Loucy (cell line): Measurements from ENCODE around the gene KRTAP4-1.

ENCODE experiments used
- H2AFZ ChIP-seq: fragments of 200-600 bp; sonication (generic); 2 replicates; pipeline ENCODE4 v1.6.0; 2016; ENCODE audit warnings: antibody characterized with exemption, mild to moderate bottlenecking, low read length, moderate library complexity
- H3F3A ChIP-seq: fragments of 200-600 bp; 2 replicates; pipeline ENCODE4 v1.6.0; 2016; ENCODE audit warnings: antibody characterized with exemption, low read depth, mild to moderate bottlenecking
- H3K27me3 ChIP-seq: fragments of 200-600 bp; sonication (generic); 2 replicates; pipeline ENCODE4 v1.6.1; 2014; ENCODE audit warnings: low read length, mild to moderate bottlenecking; ENCODE audit not compliant: insufficient read depth, poor library complexity, severe bottlenecking
- H3K36me3 ChIP-seq: fragments of 200-600 bp; sonication (generic); 2 replicates; pipeline ENCODE4 v1.6.1; 2016; ENCODE audit warnings: low read length; ENCODE audit not compliant: insufficient read depth
- H3K4me1 ChIP-seq: fragments of 200-600 bp; sonication (generic); 2 replicates; pipeline ENCODE4 v1.5.1; 2014; ENCODE audit warnings: low read length, mild to moderate bottlenecking; ENCODE audit not compliant: insufficient read depth, poor library complexity, severe bottlenecking
- H3K4me2 ChIP-seq: fragments of 200-600 bp; sonication (generic); 2 replicates; pipeline ENCODE4 v1.6.0; 2014; ENCODE audit warnings: antibody characterized with exemption, low read length, low read depth, mild to moderate bottlenecking; ENCODE audit not compliant: poor library complexity, severe bottlenecking
- H3K4me3 ChIP-seq: fragments of 200-600 bp; sonication (generic); 2 replicates; pipeline ENCODE4 v1.5.1; 2014; ENCODE audit warnings: low read length, mild to moderate bottlenecking, mixed read lengths; ENCODE audit not compliant: poor library complexity, severe bottlenecking
- H3K79me2 ChIP-seq: fragments of 200-600 bp; sonication (generic); 2 replicates; pipeline ENCODE4 v1.6.1; 2014; ENCODE audit warnings: low read length; ENCODE audit not compliant: insufficient read depth
- H3K9ac ChIP-seq: fragments of 200-600 bp; sonication (generic); 2 replicates; pipeline ENCODE4 v1.6.0; 2014; ENCODE audit warnings: mild to moderate bottlenecking, low read depth, low read length, moderate library complexity; ENCODE audit not compliant: poor library complexity, severe bottlenecking
- H3K9me2 ChIP-seq: fragments of 200-600 bp; sonication (generic); replicated peaks from 2 replicates; pipeline ENCODE4 v1.6.1; 2016; ENCODE audit warnings: low read depth, low read length, mixed read lengths
- H3K9me3 ChIP-seq: fragments of 200-600 bp; sonication (generic); 2 replicates; pipeline ENCODE4 v1.6.1; 2014; ENCODE audit warnings: mild to moderate bottlenecking, antibody characterized with exemption, low read length, low read depth; ENCODE audit not compliant: insufficient read depth
- H4K20me1 ChIP-seq: fragments of 200-600 bp; sonication (generic); 2 replicates; pipeline ENCODE4 v1.6.0; 2014; ENCODE audit warnings: antibody characterized with exemption, low read length, mild to moderate bottlenecking; ENCODE audit not compliant: insufficient read depth, poor library complexity, severe bottlenecking
- CTCF ChIP-seq: fragments of 200-600 bp; sonication (generic); conservative IDR thresholded peaks from 2 replicates; pipeline ENCODE4 v1.5.1; 2014; ENCODE audit warnings: mild to moderate bottlenecking, antibody characterized with exemption, low read length
- EZH2phosphoT487 ChIP-seq: fragments of 200-600 bp; IDR thresholded peaks from 2 replicates; pipeline ENCODE4 v1.6.1; 2018; ENCODE audit warnings: antibody characterized with exemption, mild to moderate bottlenecking, moderate library complexity, borderline replicate concordance

KRTAP4-1 gene

DNA sequence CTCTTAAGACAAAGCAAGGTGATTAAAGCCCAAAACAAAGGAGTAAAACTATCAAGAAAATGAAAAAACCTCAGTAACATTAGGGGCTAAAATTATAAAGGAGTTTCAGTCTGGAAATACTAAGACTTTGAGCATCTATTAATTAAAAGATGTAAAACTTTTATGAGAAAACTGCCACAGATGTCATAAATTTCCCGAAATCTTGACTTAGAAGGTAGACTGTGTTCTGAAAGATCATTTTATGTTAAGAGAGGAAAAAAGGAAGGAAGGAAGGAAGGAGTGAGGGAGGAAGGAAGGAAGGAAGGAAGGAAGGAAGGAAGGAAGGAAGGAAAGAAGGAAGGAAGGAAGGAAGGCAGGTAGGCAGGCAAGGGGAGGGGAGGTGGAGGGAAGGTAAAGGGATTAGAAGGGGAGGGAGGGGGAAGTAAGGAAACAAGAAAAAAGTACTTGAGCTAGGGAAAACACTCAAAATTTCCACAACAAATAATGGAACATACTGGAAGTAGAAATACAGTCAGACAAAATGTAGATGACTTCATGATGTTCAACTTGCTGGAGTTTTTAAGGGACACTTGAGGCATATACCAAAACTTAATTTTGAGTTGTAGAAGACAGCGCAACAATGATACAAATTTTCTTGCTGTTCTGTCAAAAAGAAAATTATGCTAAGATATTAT, 37.0 kb downstream of the KRTAP4-1 start:
- no peak for TF ChIP-seq CTCF
- no peak for TF ChIP-seq EZH2phosphoT487
- H3K9me3 ChIP-seq = peaks cover 4% of the 10 kb centered on the region; the same call in 1 of the 2 replicates
- H3K4me3 ChIP-seq = no peak overlapping the region
- H3K36me3 ChIP-seq = no peaks in the 10 kb centered on the region
- H3K9ac ChIP-seq = no peak overlapping the region
- H3K79me2 ChIP-seq = no peaks in the 10 kb centered on the region
- H3K27me3 ChIP-seq = no peaks in the 10 kb centered on the region
- H2AFZ ChIP-seq = no peak overlapping the region
- H4K20me1 ChIP-seq = no peaks in the 10 kb centered on the region
- no peaks in the 10 kb centered on the region for H3F3A ChIP-seq
- H3K4me2 ChIP-seq = no peak overlapping the region
- no peaks in the 10 kb centered on the region for H3K9me2 ChIP-seq
- H3K4me1 ChIP-seq = peaks cover 4% of the 10 kb centered on the region

- Histone ChIP-seq H3K36me3 (no peaks in the 10 kb centered on the region), H2AFZ (no peak overlapping the region), H3K4me1 (peaks cover 4% of the 10 kb centered on the region), H3K9me2 (no peaks in the 10 kb centered on the region), H3K9ac (no peak overlapping the region), H3K79me2 (no peaks in the 10 kb centered on the region), H3K27me3 (no peaks in the 10 kb centered on the region), H3K4me3 (no peak overlapping the region), H4K20me1 (no peaks in the 10 kb centered on the region), H3K4me2 (no peak overlapping the region), H3K9me3 (peaks cover 8% of the 10 kb centered on the region; the same call in 1 of the 2 replicates), H3F3A (no peaks in the 10 kb centered on the region)
- TF ChIP-seq CTCF = no peak
- no peak for TF ChIP-seq EZH2phosphoT487
Observed at GRCh38 chr17:41145261-41145660, 39.5 kb downstream of the KRTAP4-1 start.

DNA sequence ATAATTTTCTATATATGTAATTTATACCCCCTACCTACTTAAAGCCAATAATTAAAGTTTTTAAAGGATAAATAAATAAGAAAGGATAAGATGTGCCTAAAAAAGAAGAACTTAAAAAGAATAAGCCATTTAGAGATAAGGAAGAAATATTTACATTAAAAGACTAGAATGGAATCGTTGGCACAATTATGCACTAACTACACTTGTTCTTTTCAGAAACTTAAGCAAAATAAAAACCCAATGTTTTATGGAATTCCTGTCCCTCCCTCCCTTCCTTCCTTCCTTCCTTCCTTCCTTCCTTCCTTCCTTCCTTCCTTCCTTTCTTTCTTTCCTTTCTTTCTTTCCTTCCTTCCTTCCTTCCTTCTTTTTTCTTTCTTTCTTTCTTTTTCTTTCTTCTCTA, 39.9 kb downstream of the KRTAP4-1 start:
- no peaks in the 10 kb centered on the region for H3K9me2 ChIP-seq
- no peak overlapping the region for H2AFZ ChIP-seq
- no peak overlapping the region for H3K4me2 ChIP-seq
- H3K4me1 ChIP-seq = peaks cover 4% of the 10 kb centered on the region
- H3K36me3 ChIP-seq = no peaks in the 10 kb centered on the region
- no peaks in the 10 kb centered on the region for H4K20me1 ChIP-seq
- no peaks in the 10 kb centered on the region for H3K79me2 ChIP-seq
- no peak for TF ChIP-seq EZH2phosphoT487
- TF ChIP-seq CTCF = no peak
- no peak overlapping the region for H3K4me3 ChIP-seq
- no peaks in the 10 kb centered on the region for H3F3A ChIP-seq
- H3K9ac ChIP-seq = no peak overlapping the region
- H3K27me3 ChIP-seq = no peaks in the 10 kb centered on the region
- H3K9me3 ChIP-seq = peaks cover 9% of the 10 kb centered on the region; the same call in 1 of the 2 replicates
